COLO668 (cell line): Measurements from ENCODE around the gene RHBDL3.

Experiments
- DNase-seq: peaks from one replicate; lab custom pipeline; 2025; ENCODE audit not compliant: unreplicated experiment; lab: John Stamatoyannopoulos, UW

The RHBDL3 gene

GRCh38 chr17:32266389-32267301, 1.0 kb downstream of the RHBDL3 start:
- peak; percentile 6 for DNase-seq

GRCh38 chr17:32267690-32268205, 2.1 kb downstream of the RHBDL3 start:
- DNase-seq: no peak

- DNase-seq: no peak
Measured at GRCh38 chr17:32268734-32269288, 3.2 kb downstream of the RHBDL3 start.

- no peak for DNase-seq
Measured at GRCh38 chr17:32269377-32269776, 3.7 kb downstream of the RHBDL3 start.

GRCh38 chr17:32271844-32272243, 6.2 kb downstream of the RHBDL3 start:
- no peak for DNase-seq

- DNase-seq: no peak
Measured at GRCh38 chr17:32274101-32274500, 8.5 kb downstream of the RHBDL3 start.

GRCh38 chr17:32274643-32275042, 9.0 kb downstream of the RHBDL3 start:
- DNase-seq: no peak

- DNase-seq: peak; percentile 5
Measured at GRCh38 chr17:32275060-32276042, 9.7 kb downstream of the RHBDL3 start.

GRCh38 chr17:32276171-32276601, 10.6 kb downstream of the RHBDL3 start:
- DNase-seq: no peak

- DNase-seq: no peak
Measured at GRCh38 chr17:32277284-32277683, 11.7 kb downstream of the RHBDL3 start.

- no peak for DNase-seq
Measured at GRCh38 chr17:32278815-32279214, 13.2 kb downstream of the RHBDL3 start.

GRCh38 chr17:32279891-32280716, 14.5 kb downstream of the RHBDL3 start:
- no peak for DNase-seq

GRCh38 chr17:32281011-32281451, 15.4 kb downstream of the RHBDL3 start:
- DNase-seq: no peak

GRCh38 chr17:32283745-32284201, 18.1 kb downstream of the RHBDL3 start:
- no peak for DNase-seq

GRCh38 chr17:32285306-32285705, 19.7 kb downstream of the RHBDL3 start:
- DNase-seq: no peak

- DNase-seq: no peak
Measured at GRCh38 chr17:32285746-32286517, 20.3 kb downstream of the RHBDL3 start.

GRCh38 chr17:32286518-32286900, 20.9 kb downstream of the RHBDL3 start:
- no peak for DNase-seq

- no peak for DNase-seq
Measured at GRCh38 chr17:32287804-32288511, 22.3 kb downstream of the RHBDL3 start.

- DNase-seq: no peak
Measured at GRCh38 chr17:32288615-32289014, 23.0 kb downstream of the RHBDL3 start.
